ENCODE measurements around the gene UBE2I.

Gene UBE2I

GRCh38 chr16:1364510-1364909 is 55.1 kb downstream of the UBE2I start:
- no peak for DNase-seq

DNA sequence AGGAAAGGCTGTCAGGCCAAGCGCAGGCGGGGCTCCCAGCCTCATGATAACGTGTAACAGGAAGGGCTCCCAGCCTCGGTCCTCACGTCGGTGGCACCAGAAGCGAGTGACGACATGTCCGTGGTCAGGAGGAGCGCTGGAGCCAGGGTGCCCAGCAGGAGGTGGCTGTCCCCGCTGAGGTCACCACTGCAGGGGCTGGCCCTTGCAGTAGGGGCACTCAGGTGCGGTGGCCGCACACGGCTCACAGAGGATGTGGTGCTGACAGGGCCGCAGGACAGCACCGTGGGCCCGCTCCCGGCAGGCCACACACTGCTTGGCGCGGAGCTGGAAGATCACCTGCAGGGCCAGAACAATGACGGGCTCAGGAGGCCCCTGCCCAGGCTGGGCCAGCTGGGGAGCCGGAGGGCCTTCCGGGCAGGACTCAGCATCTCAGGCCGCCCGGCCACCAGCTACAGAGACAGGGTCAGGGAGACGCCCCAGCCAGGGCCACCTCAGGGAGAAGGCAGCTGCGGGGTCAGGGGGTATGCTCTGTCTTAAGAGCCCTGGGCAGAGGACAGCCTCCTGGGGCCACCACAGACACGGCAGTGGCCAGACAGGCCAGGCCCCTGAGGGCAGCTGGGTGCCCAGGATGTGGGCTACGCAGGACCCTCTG is 56.8 kb downstream of the UBE2I start:
- no peak for DNase-seq

DNA sequence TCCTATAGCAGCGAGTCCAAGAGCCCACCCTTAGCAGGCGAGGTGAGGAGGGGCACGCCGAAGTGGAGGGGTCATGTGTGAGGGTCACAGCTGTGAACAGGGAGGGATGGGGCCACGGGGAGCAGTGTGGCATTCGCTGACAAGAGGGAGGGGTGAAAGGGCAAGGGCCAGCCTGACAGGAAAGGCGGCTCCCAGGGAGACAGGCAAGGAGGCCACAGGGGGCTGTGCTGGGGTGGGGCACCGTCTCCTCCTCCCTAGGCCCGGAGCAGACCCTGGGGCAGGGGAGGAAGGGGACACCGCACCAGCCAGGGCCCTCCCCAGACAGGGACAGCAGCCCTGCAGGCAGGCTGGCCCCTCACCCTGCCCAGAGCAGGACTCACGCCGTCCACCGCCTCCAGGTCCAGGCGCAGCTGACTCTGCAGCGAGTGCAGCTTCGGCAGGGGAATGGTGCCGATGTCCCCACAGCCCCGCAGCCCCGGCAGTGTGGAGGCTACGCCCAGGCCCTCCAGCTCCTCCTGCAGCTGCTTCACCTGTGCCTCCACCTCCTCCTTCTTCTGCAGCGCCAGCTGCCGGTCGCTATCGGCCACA is 57.4 kb downstream of the UBE2I start:
- no peak for DNase-seq

- DNase-seq: no peak
Observed at GRCh38 chr16:1367486-1368174, 58.2 kb downstream of the UBE2I start.

- DNase-seq: no peak
Observed at GRCh38 chr16:1371054-1371978, 61.9 kb downstream of the UBE2I start.

DNA sequence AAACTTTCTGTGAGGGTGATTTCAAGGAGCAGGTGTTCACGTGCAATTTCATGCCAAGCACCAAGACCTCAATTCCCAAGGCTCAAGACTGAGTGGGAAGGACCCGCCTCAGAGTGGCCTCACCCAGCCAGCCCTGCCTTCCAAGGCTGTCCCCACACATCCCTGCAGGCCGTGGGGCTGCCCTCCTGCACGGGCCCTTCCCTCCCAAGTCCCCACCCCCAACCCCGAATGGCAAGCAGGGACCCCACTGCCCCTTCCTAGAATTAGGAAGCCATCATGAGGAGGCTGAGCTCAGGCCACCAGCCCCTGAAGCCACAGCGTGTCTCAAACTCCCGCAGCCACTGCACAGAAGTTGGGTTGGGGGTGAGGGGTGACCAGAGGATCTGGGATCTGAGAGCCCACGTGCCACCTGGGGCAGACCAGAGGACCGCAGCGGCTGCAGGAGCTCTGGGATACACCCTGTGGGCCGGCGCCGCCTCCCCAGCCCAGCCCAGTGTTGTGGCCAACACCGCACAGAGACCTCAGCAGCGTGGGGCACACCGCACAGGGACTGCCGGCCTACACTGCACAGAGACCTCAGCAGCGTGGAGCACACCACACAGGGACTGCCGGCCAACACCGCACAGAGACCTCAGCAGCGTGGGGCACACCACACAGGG is 63.0 kb downstream of the UBE2I start:
- DNase-seq: no peak

DNA sequence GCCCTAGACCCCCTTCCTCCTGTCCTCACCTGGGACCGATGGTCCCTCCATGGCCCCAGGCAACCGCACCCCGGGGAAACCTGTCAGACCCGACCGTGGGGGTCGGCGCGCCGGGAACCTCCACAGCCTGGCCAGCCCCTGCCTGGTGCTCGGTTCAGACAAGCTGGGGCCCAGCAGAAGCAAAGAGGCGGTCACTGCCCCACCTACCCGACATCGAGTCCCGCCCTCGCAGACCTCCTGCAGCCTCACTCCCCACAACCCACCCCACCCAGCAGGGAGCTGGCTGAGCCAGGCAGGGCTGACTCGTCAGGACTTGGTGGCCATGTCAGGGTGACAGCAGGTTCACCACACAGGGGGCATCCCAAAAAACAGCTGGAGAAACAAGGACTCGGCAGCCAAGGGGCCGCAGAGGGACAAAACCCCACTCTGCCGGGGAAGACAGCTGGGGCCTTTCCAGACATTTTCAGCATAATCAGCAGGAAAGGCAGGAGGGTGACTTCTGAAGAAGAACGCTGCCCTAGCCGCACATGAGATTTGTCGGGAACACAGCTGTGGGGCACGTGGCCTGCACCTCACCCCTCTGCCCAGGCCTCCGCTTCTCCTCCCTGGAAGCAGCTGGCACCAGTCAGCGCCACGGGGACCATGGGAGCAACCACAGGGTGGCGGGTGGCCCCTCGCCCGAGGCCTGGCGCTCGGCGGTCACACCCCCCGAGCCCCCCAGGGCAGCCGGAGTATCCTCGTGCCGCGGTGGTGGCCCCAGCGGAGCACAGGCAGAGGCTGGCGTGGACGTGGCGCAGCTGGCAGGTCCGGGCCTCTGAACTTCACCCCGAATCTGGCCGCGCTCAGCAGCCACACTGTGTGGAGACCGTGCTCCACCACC is 65.2 kb downstream of the UBE2I start:
- DNase-seq: no peak

GRCh38 chr16:1375298-1375640 is 65.8 kb downstream of the UBE2I start:
- no peak for DNase-seq

DNA sequence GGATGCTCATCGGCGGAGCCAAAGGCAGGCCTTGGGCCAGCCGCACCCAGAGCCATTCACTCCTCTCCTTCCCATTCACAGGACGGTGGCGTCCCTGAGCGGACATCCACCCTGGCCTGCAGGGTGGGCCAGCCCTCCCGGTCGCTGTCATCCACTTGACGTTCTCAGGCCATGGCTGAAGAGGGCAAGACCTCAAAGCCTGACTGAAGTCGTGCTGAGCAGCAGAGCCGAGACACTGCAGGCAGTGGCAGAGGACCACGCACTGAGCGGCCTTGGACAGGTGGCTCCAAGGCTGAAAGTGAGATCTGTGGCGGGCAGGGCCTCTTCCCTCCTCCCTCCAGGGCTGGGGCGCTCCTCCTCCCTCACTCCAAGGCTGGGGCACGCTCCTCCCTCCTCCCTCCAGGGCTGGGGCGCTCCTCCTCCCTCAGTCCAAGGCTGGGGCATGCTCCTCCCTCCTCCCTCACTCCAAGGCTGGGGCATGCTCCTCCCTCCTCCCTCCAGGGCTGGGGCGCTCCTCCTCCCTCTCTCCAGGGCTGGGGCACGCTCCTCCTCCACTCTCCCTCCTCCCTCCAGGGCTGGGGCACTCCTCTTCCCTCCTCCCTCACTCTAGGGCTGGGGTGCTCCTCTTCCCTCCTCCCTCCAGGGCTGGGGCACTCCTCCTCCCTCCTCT is 66.4 kb downstream of the UBE2I start:
- DNase-seq: no peak

Data from NCI-H1092 treated with DMSO at 0.1 percent for 48 hours (cell line).